ENCODE measurements around the gene JAK1.
"Not testable (repeated sequence)": the region's sequence is repeated elsewhere in the genome, so short reads cannot be mapped to it uniquely, and the experiment has no call there.

Gene JAK1

GRCh38 chr1:64839732-64840405 lies 126.5 kb downstream of the JAK1 start:
- DNase-seq (ENCODE audit: low spot score): no peak

DNA sequence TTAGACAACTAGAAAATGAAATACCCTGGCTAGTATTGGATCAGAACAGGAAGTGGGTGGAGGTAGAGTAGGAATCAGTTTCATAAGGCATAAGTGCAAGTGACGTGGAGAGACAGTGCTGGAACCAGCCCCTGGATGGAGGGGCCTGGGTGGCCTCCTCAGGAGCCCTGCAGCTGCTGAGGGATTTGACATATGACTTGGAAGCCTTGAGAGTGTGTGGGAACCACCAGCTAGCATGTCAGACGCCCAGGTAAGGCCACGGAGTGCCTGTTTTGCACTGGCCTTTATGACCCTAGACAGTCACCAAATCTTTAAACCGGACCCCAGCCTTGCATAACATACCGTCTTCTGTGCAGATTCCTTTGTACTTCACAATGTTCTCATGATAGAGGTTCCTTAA lies 127.1 kb downstream of the JAK1 start:
- no peak for DNase-seq (ENCODE audit: low spot score)

DNA sequence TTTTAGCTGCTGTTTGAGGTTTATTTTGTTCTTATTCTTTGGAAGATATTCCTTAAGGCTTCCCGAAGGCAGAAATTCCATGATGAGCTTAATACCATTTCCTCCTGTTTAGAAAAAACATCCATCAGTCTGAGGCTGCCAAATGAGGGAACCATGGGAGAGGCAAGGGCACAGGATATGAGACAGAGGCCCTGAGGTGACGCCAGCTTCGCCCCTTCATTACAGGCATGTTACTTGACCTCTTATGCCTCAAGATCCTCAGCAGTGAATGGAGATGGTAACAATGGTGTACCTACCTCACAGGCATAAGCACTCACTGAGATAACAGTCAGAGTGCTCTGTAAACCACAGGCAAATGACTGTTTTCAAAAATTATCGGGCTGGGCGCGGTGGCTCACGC lies 127.9 kb downstream of the JAK1 start:
- no peak for DNase-seq (ENCODE audit: low spot score)

GRCh38 chr1:64836802-64837201 lies 129.5 kb downstream of the JAK1 start:
- no peak for DNase-seq (ENCODE audit: low spot score)

GRCh38 chr1:64834734-64835133 lies 131.6 kb downstream of the JAK1 start:
- DNase-seq (ENCODE audit: low spot score): no peak

DNA sequence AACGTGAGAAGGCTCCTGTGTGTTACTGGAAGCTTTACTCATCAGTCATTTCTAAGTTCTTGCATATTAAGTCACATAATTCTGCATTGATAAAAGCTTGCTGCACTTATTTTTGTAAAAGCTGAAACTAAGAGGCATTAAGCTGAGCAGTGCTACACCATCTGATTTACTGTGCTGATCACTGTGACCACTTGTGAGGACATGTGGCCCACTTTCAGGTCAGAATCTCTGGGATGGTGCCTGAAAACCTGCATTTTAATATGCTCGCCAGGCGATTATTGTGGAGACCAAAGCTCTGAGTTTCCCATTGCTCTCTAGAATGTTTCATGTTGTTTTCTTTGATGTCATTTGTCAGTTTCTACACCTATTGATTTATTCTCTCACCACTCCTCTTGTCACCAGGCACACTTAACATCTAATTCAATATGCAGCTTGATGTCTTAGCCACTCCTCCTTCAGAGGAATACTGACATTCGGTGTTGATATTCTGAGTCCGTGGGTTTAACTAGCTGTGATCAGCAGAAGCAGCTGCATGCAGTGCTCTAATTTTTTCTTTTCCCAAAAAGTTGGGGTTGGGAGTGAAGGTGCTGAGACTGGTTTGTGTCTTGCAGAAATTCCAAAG lies 136.2 kb downstream of the JAK1 start:
- DNase-seq (ENCODE audit: low spot score): no peak

GRCh38 chr1:64829411-64830029 lies 136.8 kb downstream of the JAK1 start:
- no peak for DNase-seq (ENCODE audit: low spot score)

GRCh38 chr1:64828829-64829228 lies 137.5 kb downstream of the JAK1 start:
- no peak for DNase-seq (ENCODE audit: low spot score)

DNA sequence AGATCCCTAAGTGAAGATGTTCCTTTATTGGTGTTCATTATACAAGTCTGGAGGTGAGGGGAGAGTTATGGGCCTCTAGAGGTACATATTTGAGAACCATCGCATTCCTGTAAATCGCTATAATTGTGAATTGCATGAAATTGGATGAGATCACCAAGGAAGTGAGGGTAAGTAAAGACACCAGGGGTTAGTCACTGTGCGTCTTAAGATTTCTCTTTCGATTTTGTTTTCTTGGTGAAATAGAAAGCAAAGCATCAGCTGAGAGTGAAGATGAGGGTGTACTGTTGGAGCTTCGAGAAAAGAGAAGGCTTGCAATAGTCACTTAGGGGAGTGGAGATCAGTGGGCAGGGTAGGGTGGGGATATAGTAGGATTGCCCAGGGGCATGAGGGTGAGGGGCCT lies 139.4 kb downstream of the JAK1 start:
- DNase-seq (ENCODE audit: low spot score): no peak

- DNase-seq (ENCODE audit: low spot score): no peak
Observed at GRCh38 chr1:64823691-64824476, 142.5 kb downstream of the JAK1 start.

GRCh38 chr1:64822621-64823020 lies 143.7 kb downstream of the JAK1 start:
- DNase-seq (ENCODE audit: low spot score): no peak

DNA sequence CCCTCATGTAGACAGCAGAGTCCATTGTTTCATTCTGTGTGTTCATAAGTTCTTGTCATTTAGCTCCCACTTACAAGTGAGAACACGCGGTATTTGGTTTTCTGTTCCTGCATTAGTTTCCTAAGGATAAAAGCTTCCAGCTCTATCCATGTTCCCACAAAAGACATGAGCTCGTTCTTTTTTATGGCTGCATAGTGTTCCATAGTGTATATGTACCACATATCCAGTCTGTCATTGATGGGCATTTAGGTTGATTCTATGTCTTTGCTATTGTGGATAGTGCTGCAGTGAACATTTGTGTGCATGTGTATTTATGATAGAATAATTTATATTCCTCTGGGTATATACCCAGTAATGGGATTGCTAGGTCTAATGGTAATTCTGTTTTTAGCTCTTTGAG lies 145.8 kb downstream of the JAK1 start:
- DNase-seq (ENCODE audit: low spot score): not testable (repeated sequence)

DNA sequence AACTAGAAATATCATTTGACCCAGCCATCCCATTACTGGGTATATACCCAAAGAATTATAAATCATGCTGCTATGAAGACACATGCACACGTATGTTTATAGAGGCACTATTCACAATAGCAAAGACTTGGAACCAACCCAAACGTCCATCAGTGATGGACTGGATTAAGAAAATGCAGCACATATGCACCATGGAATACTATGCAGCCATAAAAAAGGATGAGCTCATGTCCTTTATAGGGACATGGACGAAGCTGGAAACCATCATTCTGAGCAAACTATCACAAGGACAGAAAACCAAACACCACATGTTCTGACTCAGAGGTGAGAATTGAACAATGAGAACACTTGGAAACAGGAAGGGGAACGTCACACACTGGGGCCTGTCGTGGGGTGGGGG lies 149.0 kb downstream of the JAK1 start:
- not testable (repeated sequence) for DNase-seq (ENCODE audit: low spot score)

DNA sequence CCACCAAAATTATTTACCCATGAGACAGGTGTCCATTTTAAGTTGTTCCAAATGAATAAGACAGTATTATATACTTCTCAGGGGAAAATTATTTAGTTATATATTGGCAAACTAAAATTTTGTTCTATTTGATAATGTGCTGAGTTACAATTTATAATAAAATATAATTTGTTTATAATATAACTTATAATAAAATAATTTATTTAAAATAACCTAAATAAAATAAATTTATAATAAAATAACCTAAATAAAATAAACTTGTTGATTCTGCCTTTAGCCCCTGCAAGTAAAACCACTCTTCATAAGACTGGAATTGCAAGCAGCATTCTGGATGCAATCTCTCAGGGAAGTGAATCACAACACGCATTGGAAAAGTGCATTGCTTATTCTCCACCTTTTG lies 151.9 kb downstream of the JAK1 start:
- DNase-seq (ENCODE audit: low spot score): no peak

- no peak for DNase-seq (ENCODE audit: low spot score)
Observed at GRCh38 chr1:64811131-64811530, 155.2 kb downstream of the JAK1 start.

GRCh38 chr1:64810001-64810400 lies 156.3 kb downstream of the JAK1 start:
- DNase-seq (ENCODE audit: low spot score): no peak

GRCh38 chr1:64809309-64809708 lies 157.0 kb downstream of the JAK1 start:
- DNase-seq (ENCODE audit: low spot score): no peak

- DNase-seq (ENCODE audit: low spot score): no peak
Observed at GRCh38 chr1:64801851-64802523, 164.4 kb downstream of the JAK1 start.

GRCh38 chr1:64798872-64799271 lies 167.5 kb downstream of the JAK1 start:
- DNase-seq (ENCODE audit: low spot score): no peak

GRCh38 chr1:64790832-64791487 lies 175.4 kb downstream of the JAK1 start:
- no peak for DNase-seq (ENCODE audit: low spot score)
